GM12878 (cell line): Measurements from ENCODE around the gene CHKA. TPM values are rescaled to one million over a fixed set of nuclear protein-coding genes. Genes with fewer than 3 reads are reported as not detected.

Source experiments
- ATF3 ChIP-seq: IDR thresholded peaks from 2 replicates; pipeline ENCODE4 v1.6.1; 2011; ENCODE audit warnings: low read depth, mild to moderate bottlenecking, low read length, moderate library complexity, borderline replicate concordance; ENCODE audit errors: extremely low read depth
- BHLHE40 ChIP-seq, 2 experiments: fragments of 450-650 bp in 1 of 2; IDR thresholded peaks; 2 replicates each; pipeline ENCODE4 v1.6.1; 2011 to 2017; ENCODE audit warnings: low read depth in 2 of 2, borderline replicate concordance in 1 of 2, improper control_type of control experiment in 1 of 2, low read length in 1 of 2, mild to moderate bottlenecking in 1 of 2
- CREB1 ChIP-seq: IDR thresholded peaks from 2 replicates; pipeline ENCODE4 v1.6.1; 2012; ENCODE audit warnings: low read depth, mild to moderate bottlenecking, inconsistent platforms
- CREM ChIP-seq: IDR thresholded peaks from 2 replicates; pipeline ENCODE4 v1.6.1; 2014; ENCODE audit warnings: antibody characterized with exemption, low read depth
- E2F8 ChIP-seq: fragments of 450-650 bp; IDR thresholded peaks from 2 replicates; pipeline ENCODE4 v1.6.1; 2018; ENCODE audit warnings: mild to moderate bottlenecking, low read depth, moderate library complexity; ENCODE audit not compliant: partially characterized antibody
- EP300 ChIP-seq, 2 experiments: fragments of 150-350 bp in 1 of 2; IDR thresholded peaks; 2 replicates each; pipeline ENCODE4 v1.6.1; 2011 to 2012; ENCODE audit warnings: low read depth in 2 of 2, low read length in 2 of 2, borderline replicate concordance in 1 of 2, improper control_type of control experiment in 1 of 2, inconsistent platforms in 1 of 2; ENCODE audit not compliant: control insufficient read depth in 1 of 2
- GABPA ChIP-seq: IDR thresholded peaks from 2 replicates; pipeline ENCODE4 v1.6.1; 2014; ENCODE audit warnings: antibody characterized with exemption, low read depth, mild to moderate bottlenecking, inconsistent platforms
- GATAD2B ChIP-seq: fragments of 450-650 bp; conservative IDR thresholded peaks from 2 replicates; pipeline ENCODE4 v1.6.1; 2017; ENCODE audit warnings: low read depth, mild to moderate bottlenecking, moderate library complexity
- IKZF2 ChIP-seq, 2 experiments: fragments of 450-650 bp; IDR thresholded peaks; 2 replicates each; pipeline ENCODE4 v1.6.1; 2017; ENCODE audit warnings: mild to moderate bottlenecking in 2 of 2, moderate library complexity in 2 of 2
- JUNB ChIP-seq: IDR thresholded peaks from 2 replicates; pipeline ENCODE4 v1.6.1; 2016; ENCODE audit warnings: antibody characterized with exemption, mild to moderate bottlenecking
- MYC ChIP-seq: IDR thresholded peaks from 2 replicates; pipeline ENCODE4 v1.6.1; 2011; ENCODE audit warnings: mild to moderate bottlenecking, low read length, moderate library complexity, inconsistent platforms; ENCODE audit not compliant: insufficient read depth, insufficient replicate concordance, insufficient read length, severe bottlenecking
- NR2C1 ChIP-seq: fragments of 450-650 bp; IDR thresholded peaks from 2 replicates; pipeline ENCODE4 v1.6.1; 2017; ENCODE audit warnings: antibody characterized with exemption, mild to moderate bottlenecking, moderate library complexity
- POLR2A ChIP-seq: IDR thresholded peaks from 2 replicates; pipeline ENCODE4 v1.6.1; 2011; ENCODE audit warnings: low read depth, mild to moderate bottlenecking, low read length
- POLR2AphosphoS2 ChIP-seq: IDR thresholded peaks from 2 replicates; pipeline ENCODE4 v1.6.1; 2011; ENCODE audit warnings: low read depth, mild to moderate bottlenecking, low read length, improper control_type of control experiment, moderate library complexity
- RELB ChIP-seq: fragments of 450-650 bp; IDR thresholded peaks from 2 replicates; pipeline ENCODE4 v1.6.1; 2017; ENCODE audit warnings: low read depth, mild to moderate bottlenecking, moderate library complexity
- SKIL ChIP-seq: fragments of 450-650 bp; IDR thresholded peaks from 2 replicates; pipeline ENCODE4 v1.6.1; 2017; ENCODE audit warnings: mild to moderate bottlenecking, low read depth, inconsistent platforms; ENCODE audit not compliant: poor library complexity, severe bottlenecking
- SMAD1 ChIP-seq: fragments of 450-650 bp; IDR thresholded peaks from 2 replicates; pipeline ENCODE4 v1.6.1; 2018; ENCODE audit warnings: mild to moderate bottlenecking, low read depth; ENCODE audit not compliant: partially characterized antibody
- SMAD5 ChIP-seq: IDR thresholded peaks from 2 replicates; pipeline ENCODE4 v1.6.1; 2016; ENCODE audit warnings: antibody characterized with exemption, low read depth
- SP1 ChIP-seq: IDR thresholded peaks from one replicate; pipeline ENCODE4 v1.6.1; 2011; ENCODE audit warnings: low read depth, low read length
- TBL1XR1 ChIP-seq: IDR thresholded peaks from 2 replicates; pipeline ENCODE4 v1.6.1; 2012; ENCODE audit warnings: low read depth, low read length, improper control_type of control experiment
- ZNF207 ChIP-seq: fragments of 450-650 bp; IDR thresholded peaks from 2 replicates; pipeline ENCODE4 v1.6.1; 2014; ENCODE audit warnings: antibody characterized with exemption, mild to moderate bottlenecking, borderline replicate concordance
- polyA plus RNA-seq, 11 experiments: library from polyadenylated mRNA; depleted of rRNA in 4 of 11; unstranded in 6 of 11; stranded (reverse) in 5 of 11; fragments of >200 nt; fragmentation: Nextera tagmentation in 4 of 11; fragmentation: Illumina TruSeq in 1 of 11; extraction: Ambion mirVana in 4 of 11; extraction: Trizol in 1 of 11; gene quantifications; 1 replicate in 1 of 11; 2 replicates in 10 of 11; pipeline versions ENCODE4 v1.2.1 to v1.2.3, GENCODE V29; 2011 to 2016; ENCODE audit warnings: inconsistent platforms in 2 of 11, missing spikeins in 2 of 11, low read depth in 1 of 11
- total RNA-seq, 4 experiments: library from RNA; depleted of rRNA in 3 of 4; stranded (reverse); fragments of >200 nt in 3 of 4; fragmentation: Illumina TruSeq in 1 of 4; extraction: Trizol in 1 of 4; gene quantifications; 2 replicates each; pipeline versions ENCODE4 v1.2.1 to v1.2.3, GENCODE V29; 2013 to 2021

The CHKA gene
- total and polyA plus RNA-seq, 10 of the 15 experiments (the other 5 are each of a cell fraction or from before 2014, with no cell fraction given), result 5.2 to 29.2 (median 21.2) TPM

GRCh38 chr11:68120273-68121066 is 718 bp downstream of the CHKA start (continued):
- TF ChIP-seq E2F8 (no peak), TBL1XR1 (no peak), CREB1 (0 out of 2 replicates have a peak, but pooled peaks have one; percentile 43), POLR2AphosphoS2 (no peak), NR2C1 (no peak), GABPA (no peak), EP300 (IDR thresholded peaks at IDR 0.05; ENCODE audit: borderline replicate concordance in 1 of 2, control insufficient read depth in 1 of 2, low read depth in 2 of 2, low read length in 2 of 2) (peak; percentile 67 to 79; a peak in 2 of 4 replicates), JUNB (no peak), GATAD2B (no peak), IKZF2 (IDR thresholded peaks at IDR 0.05) (0 out of 4 replicates have a peak, but pooled peaks of 1 of the 2 experiments have one; percentile 9), SMAD5 (no peak), SKIL (peak; percentile 65), BHLHE40 (IDR thresholded peaks at IDR 0.05; ENCODE audit: borderline replicate concordance in 1 of 2, low read depth in 2 of 2, low read length in 1 of 2) (no peak), MYC (no peak), ZNF207 (no peak), SP1 (no peak), POLR2A (peak; percentile 61; the same call in 1 of the 2 replicates), CREM (peak; percentile 27; the same call in 1 of the 2 replicates), ATF3 (no peak), SMAD1 (peak; percentile 32), RELB (peak; percentile 19; the same call in 1 of the 2 replicates)
